Coronary artery (tissue), 2 donors: ENCODE data around the gene TMEM235.
A peak's percentile ranks its signal among the peaks of the same experiment; 100 is the strongest.
"Not testable (repeated sequence)": the region's sequence is repeated elsewhere in the genome, so short reads cannot be mapped to it uniquely, and the experiment has no call there.

Experiments used
- DNase-seq: peaks from one replicate; pipeline ENCODE4 v3.0.0-alpha.2; 2017; ENCODE audit warnings: low spot score
- H3K27ac ChIP-seq, 2 donors: fragments of 200-600 bp; sonication (generic); one replicate each; pipeline ENCODE4 v1.5.1; 2016 to 2019
- H3K4me3 ChIP-seq: fragments of 200-600 bp; sonication (generic); 2 replicates; pipeline ENCODE4 v1.5.1; 2016; ENCODE audit warnings: mild to moderate bottlenecking, moderate library complexity
- CTCF ChIP-seq: fragments of 200-600 bp; sonication (generic); IDR thresholded peaks from one replicate; pipeline ENCODE4 v1.5.1; 2019; ENCODE audit warnings: antibody characterized with exemption

Gene TMEM235

DNA sequence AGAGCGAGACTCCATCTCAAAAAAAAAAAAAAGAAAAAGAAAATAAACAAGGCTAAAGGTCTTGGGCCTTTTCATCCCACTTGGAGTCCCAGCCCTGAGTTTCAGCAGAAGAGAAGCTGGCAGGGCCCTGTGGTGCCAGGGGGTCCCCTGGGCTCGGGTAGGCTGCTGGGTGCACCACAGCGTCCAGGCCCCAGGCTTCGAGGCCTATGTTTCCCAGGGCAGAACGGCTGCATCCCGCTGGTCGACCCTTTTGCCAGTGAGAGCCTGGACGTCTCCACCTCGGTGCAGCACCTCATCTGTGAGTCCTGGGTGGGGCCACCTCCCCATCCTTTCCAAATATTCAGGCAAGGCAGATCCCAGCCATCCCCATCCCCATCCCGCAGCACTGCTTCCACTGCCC, 2.2 kb downstream of the TMEM235 start:
- H3K27ac ChIP-seq, result no peak overlapping the region
- no peak for TF ChIP-seq CTCF
- no peak for DNase-seq
- H3K4me3 ChIP-seq, result no peak overlapping the region

DNA sequence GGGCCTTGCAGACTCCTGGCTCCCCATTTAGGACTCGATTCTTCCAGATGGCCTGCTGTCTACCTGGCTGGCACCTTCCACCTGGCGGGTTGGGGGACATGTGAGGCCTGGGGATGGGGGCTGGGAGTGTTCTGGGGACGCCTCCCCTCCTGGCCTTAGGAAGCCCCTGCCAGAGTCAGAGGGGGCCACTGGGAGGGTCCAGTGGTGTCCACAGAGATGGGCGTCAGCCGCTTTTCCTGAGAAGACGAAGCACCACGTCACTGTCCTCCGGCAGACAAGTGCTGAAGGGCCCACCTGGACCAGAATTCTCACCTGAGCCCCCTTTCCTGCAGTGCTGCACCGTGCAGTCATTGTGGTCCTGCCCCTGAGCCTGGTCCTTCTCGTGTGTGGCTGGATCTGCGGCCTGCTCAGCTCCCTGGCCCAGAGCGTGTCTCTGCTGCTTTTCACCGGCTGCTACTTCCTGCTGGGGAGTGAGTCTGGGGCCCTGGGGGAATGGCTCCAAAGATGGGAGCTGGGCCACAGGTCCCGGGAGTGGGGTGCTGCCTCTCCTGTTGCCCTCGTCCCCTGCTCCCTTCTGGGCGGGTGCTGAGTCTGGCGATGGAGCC, 2.9 kb downstream of the TMEM235 start:
- no peak overlapping the region for H3K27ac ChIP-seq
- no peak for TF ChIP-seq CTCF
- no peak overlapping the region for H3K4me3 ChIP-seq
- no peak for DNase-seq

DNA sequence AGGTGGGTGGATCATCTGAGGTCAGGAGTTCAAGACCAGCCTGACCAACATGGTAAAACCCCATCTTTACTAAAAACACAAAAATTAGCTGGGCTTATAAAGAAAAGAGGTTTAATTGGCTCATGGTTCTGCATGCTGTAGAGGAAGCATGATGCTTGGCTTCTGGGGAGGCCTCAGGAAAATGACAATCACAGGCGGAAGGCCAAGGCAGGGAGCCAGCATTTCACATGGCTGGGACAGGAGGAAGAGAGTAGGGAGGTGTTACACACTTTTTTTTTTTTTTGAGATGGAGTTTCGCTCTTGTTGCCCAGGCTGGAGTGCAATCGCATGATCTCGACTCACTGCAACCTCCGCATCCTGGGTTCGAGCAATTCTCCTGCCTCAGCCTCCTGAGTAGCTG, 3.6 kb downstream of the TMEM235 start:
- DNase-seq, H3K4me3 ChIP-seq, H3K27ac ChIP-seq: not testable (repeated sequence)

DNA sequence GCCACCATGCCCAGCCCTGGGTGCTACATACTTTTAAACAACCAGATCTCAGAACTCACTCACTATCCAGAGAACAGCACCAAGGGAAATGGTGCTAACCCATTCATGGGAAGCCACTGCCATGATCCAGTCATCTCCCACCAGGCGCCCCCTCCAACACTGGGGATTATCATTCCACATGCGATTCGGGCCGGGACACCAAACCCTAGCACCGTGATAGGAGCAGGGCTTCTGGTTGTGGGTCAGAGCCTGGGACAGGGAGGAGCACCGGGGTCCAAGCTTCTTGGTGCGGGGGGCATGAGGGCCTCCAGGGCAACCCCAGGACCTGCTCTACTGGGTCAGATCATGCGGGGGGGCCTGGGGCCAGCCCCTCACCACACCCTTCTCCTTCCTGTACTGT, 4.5 kb downstream of the TMEM235 start:
- no peak overlapping the region for H3K27ac ChIP-seq
- no peak for DNase-seq
- no peak overlapping the region for H3K4me3 ChIP-seq
- no peak for TF ChIP-seq CTCF

DNA sequence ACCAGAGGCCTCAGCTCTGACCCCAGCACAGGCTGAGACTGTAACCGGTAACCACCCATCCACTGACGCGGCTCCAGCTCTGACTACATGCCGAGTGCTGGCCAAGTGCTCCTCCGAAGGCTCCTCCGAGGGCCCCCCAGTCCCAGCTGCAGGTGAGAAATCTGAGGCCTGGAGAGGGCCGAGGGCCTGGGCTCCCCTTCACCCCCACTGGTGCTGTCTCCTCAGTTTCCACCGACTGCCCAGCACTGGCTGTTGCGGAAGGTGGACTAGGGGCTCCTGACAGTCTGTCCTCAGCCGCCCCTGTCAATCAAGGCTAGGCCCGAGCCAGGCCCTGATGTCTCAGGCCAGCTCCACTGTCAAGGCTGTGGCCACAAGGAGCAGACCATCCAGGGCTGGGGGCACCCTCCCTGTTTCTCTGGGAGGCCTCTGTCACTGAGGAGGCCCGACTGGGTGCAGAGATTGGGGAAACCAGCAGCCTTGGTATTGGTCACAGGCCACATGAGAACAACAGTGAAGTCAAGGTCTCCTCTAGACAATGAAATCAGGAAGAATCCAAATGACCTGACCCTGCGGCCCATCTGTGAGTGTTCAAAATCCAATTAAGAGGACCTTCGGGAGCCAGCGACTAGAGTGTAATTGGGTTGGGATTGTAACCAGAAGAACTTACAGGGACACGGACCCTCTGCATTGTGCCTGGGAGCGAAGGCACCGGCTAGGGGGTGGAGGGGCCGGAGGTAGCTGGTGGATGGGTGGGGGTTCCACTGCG, 5.1 kb downstream of the TMEM235 start:
- no peak overlapping the region for H3K4me3 ChIP-seq
- no peak overlapping the region for H3K27ac ChIP-seq
- TF ChIP-seq CTCF, result no peak
- DNase-seq, result peak; percentile 59

GRCh38 chr17:78237401-78238012, 6.1 kb downstream of the TMEM235 start:
- DNase-seq, result no peak
- no peak overlapping the region for H3K4me3 ChIP-seq
- H3K27ac ChIP-seq, result no peak overlapping the region
- no peak for TF ChIP-seq CTCF

- Histone ChIP-seq H3K4me3 (no peak overlapping the region), H3K27ac (no peak overlapping the region)
- DNase-seq, result no peak
- TF ChIP-seq CTCF, result no peak
Measured at GRCh38 chr17:78238823-78239488, 7.5 kb downstream of the TMEM235 start.
